ENCODE measurements around the gene OXA1L.
"Not testable (repeated sequence)": the region's sequence is repeated elsewhere in the genome, so short reads cannot be mapped to it uniquely, and the experiment has no call there.

- not testable (repeated sequence) for TF ChIP-seq TAF1 (IDR thresholded peaks at IDR 0.05; ENCODE audit: low read depth, low read length); POLR2A (IDR thresholded peaks at IDR 0.05; ENCODE audit: low read depth, low read length); POLR2AphosphoS5 (IDR thresholded peaks at IDR 0.05; ENCODE audit: low read depth, low read length); POU2F2 (IDR thresholded peaks at IDR 0.05; ENCODE audit: low read depth, low read length); SPI1 (IDR thresholded peaks at IDR 0.05; ENCODE audit: low read depth, low read length); PAX5 (IDR thresholded peaks at IDR 0.05; ENCODE audit: insufficient read depth, low read length, severe bottlenecking)
Observed at GRCh38 chr14:22805235-22805634, 38.7 kb downstream of the OXA1L start.

All from GM12891 (cell line).